ENCODE data around the gene DNAL1. TPM values are rescaled to one million over a fixed set of nuclear protein-coding genes. Genes with fewer than 3 reads are reported as not detected.

Gene DNAL1
- total and polyA plus RNA-seq, 2 of the 4 experiments (the other 2 are of a cell fraction), result 4.5 to 5.4 TPM

DNA sequence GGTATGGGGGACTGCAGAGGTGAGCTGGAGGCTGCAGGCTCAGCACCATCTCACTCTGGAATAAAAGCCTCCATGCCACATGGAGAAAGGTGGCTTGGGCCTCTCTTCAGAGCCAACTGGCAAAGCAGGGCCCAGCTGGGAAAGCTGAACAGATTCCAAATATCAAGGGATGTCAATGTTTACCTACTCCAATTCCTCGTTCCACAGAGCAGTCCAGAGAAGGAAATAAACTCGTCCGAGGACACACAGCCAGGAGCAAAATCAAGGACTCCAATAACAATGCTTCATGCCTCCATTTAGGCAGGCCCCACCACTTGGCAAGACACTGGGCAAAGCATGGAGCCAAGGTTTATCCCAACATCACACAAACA is 105.7 kb downstream of the DNAL1 start:
- ATAC-seq (ENCODE audit: low read depth), result no peak
- Histone ChIP-seq H2AFZ (replicated peaks; ENCODE audit: low read length, poor library complexity) (no peak overlapping the region), H2BK20ac (ENCODE audit: low read depth, low read length) (no peak overlapping the region), H3K27me3 (ENCODE audit: control insufficient read depth, insufficient read depth, low read length) (no peaks in the 10 kb centered on the region), H3K56ac (ENCODE audit: extremely low read depth, insufficient read depth, low read length) (no peak overlapping the region), H3K9me3 (ENCODE audit: control insufficient read depth, insufficient read depth, low read length) (no peaks in the 10 kb centered on the region), H2AK9ac (replicated peaks; ENCODE audit: low read depth, low read length, poor library complexity) (no peak overlapping the region), H4K8ac (ENCODE audit: low read depth in 2 of 2, low read length in 2 of 2) (no peak overlapping the region), H3K14ac (replicated peaks; ENCODE audit: low read depth, low read length) (no peak overlapping the region), H3K23ac (ENCODE audit: low read depth, low read length) (peak overlapping the region; percentile 7), H3K4me2 (ENCODE audit: low read depth, low read length) (no peak overlapping the region; the same call in 1 of the 2 replicates), H3K9me1 (ENCODE audit: insufficient read depth, low read length) (peaks cover 63% of the 10 kb centered on the region), H3K36me3 (ENCODE audit: control insufficient read depth, insufficient read depth, low read length) (no peaks in the 10 kb centered on the region; the same call in 1 of the 2 replicates), H4K5ac (ENCODE audit: low read depth, low read length) (no peak overlapping the region), H3K4ac (ENCODE audit: low read depth, low read length) (no peak overlapping the region), H2AK5ac (ENCODE audit: low read depth, low read length) (no peak overlapping the region), H3K9ac (ENCODE audit: low read depth, low read length) (no peak overlapping the region), H3K4me1 (ENCODE audit: control insufficient read depth, insufficient read depth, low read length) (peaks cover 62% of the 10 kb centered on the region), H3K27ac (ENCODE audit: insufficient read depth, low read length) (no peak overlapping the region), H4K20me1 (ENCODE audit: insufficient read depth, low read length) (peaks cover 99% of the 10 kb centered on the region), H2BK5ac (ENCODE audit: low read depth, low read length, poor library complexity, severe bottlenecking) (no peak overlapping the region), H4K91ac (ENCODE audit: insufficient read depth, low read depth, low read length) (no peak overlapping the region), H3K4me3 (ENCODE audit: insufficient read depth, low read depth, low read length) (no peak overlapping the region), H3K18ac (ENCODE audit: low read depth, low read length) (no peak overlapping the region), H2BK15ac (ENCODE audit: low read depth, low read length) (no peak overlapping the region), H2BK120ac (ENCODE audit: low read depth, low read length) (no peak overlapping the region), H3K79me1 (ENCODE audit: low read depth in 1 of 2, low read length in 2 of 2) (peaks cover 22 to 98% of the 10 kb centered on the region in 2 experiments)
- WGBS, 2 experiments (ENCODE audit: extremely low coverage in 2 of 2, insufficient read length in 1 of 2), result 71% methylated on average over 2 of the region's 3 CpGs; no CpG with 5 or more reads in 1 of the 2 experiments
- BruUV-seq (replicated peaks), result no TSS peak
- dilution Hi-C loops (cut with HindIII; ENCODE audit: low sequenced_read_pairs, unreplicated experiment) (no loop called here), in situ Hi-C loops (cut with MboI; ENCODE audit: low sequenced_read_pairs) (loop anchor here (5.0 kb wide), 1 partner anchor 77 kb away; no protein-coding TSS in a partner anchor), intact Hi-C loops (cut with micrococcal nuclease) (loop anchor here (5.0 kb wide), 3 partner anchors 37 to 102 kb away; partner anchors contain the start of gene PTGR2)
- no peak for DNase-seq
- ChIA-PET CTCF (no interaction called here), POLR2A (ENCODE audit: unreplicated experiment) (no interaction called here)
- TF ChIP-seq CEBPB (IDR thresholded peaks at IDR 0.05; ENCODE audit: low read depth, low read length), result no peak
- no peak for TF ChIP-seq RFX5 (IDR thresholded peaks at IDR 0.05; ENCODE audit: low read depth, low read length)
- no peak for TF ChIP-seq RCOR1 (IDR thresholded peaks at IDR 0.05; ENCODE audit: insufficient replicate concordance, low read length)
- TF ChIP-seq RAD21 (IDR thresholded peaks at IDR 0.05; ENCODE audit: low read length), result no peak
- no peak for TF ChIP-seq POLR2A (IDR thresholded peaks at IDR 0.05; ENCODE audit: low read depth, low read length)
- no peak for TF ChIP-seq MAFK (IDR thresholded peaks at IDR 0.05; ENCODE audit: low read depth, low read length)
- no peak for TF ChIP-seq SMC3 (IDR thresholded peaks at IDR 0.05; ENCODE audit: low read depth, low read length)
- no peak for TF ChIP-seq FOS (IDR thresholded peaks at IDR 0.05; ENCODE audit: low read depth, low read length)
- no peak for TF ChIP-seq MAZ (IDR thresholded peaks at IDR 0.05; ENCODE audit: borderline replicate concordance, low read depth, low read length)
- no peak for TF ChIP-seq BHLHE40 (IDR thresholded peaks at IDR 0.05; ENCODE audit: low read depth, low read length)
- TF ChIP-seq, protein P1, sequence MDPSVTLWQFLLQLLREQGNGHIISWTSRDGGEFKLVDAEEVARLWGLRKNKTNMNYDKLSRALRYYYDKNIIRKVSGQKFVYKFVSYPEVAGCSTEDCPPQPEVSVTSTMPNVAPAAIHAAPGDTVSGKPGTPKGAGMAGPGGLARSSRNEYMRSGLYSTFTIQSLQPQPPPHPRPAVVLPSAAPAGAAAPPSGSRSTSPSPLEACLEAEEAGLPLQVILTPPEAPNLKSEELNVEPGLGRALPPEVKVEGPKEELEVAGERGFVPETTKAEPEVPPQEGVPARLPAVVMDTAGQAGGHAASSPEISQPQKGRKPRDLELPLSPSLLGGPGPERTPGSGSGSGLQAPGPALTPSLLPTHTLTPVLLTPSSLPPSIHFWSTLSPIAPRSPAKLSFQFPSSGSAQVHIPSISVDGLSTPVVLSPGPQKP (IDR thresholded peaks at IDR 0.05; ENCODE audit: borderline replicate concordance, low read depth, low read length), result no peak
- TF ChIP-seq CHD1 (IDR thresholded peaks at IDR 0.05; ENCODE audit: low read depth, low read length), result no peak
- TF ChIP-seq, protein P2, sequence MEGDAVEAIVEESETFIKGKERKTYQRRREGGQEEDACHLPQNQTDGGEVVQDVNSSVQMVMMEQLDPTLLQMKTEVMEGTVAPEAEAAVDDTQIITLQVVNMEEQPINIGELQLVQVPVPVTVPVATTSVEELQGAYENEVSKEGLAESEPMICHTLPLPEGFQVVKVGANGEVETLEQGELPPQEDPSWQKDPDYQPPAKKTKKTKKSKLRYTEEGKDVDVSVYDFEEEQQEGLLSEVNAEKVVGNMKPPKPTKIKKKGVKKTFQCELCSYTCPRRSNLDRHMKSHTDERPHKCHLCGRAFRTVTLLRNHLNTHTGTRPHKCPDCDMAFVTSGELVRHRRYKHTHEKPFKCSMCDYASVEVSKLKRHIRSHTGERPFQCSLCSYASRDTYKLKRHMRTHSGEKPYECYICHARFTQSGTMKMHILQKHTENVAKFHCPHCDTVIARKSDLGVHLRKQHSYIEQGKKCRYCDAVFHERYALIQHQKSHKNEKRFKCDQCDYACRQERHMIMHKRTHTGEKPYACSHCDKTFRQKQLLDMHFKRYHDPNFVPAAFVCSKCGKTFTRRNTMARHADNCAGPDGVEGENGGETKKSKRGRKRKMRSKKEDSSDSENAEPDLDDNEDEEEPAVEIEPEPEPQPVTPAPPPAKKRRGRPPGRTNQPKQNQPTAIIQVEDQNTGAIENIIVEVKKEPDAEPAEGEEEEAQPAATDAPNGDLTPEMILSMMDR (conservative IDR thresholded peaks at IDR 0.05; ENCODE audit: low read depth, low read length), result no peak
- TF ChIP-seq, protein P3, sequence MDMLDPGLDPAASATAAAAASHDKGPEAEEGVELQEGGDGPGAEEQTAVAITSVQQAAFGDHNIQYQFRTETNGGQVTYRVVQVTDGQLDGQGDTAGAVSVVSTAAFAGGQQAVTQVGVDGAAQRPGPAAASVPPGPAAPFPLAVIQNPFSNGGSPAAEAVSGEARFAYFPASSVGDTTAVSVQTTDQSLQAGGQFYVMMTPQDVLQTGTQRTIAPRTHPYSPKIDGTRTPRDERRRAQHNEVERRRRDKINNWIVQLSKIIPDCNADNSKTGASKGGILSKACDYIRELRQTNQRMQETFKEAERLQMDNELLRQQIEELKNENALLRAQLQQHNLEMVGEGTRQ (IDR thresholded peaks at IDR 0.05; ENCODE audit: low read depth, low read length), result no peak
- TF ChIP-seq MXI1 (IDR thresholded peaks at IDR 0.05; ENCODE audit: borderline replicate concordance, low read depth, low read length), result no peak
- no peak for TF ChIP-seq NFE2L2 (IDR thresholded peaks at IDR 0.05; ENCODE audit: low read depth, low read length)

Data from IMR-90 (cell line).